Measurements from ENCODE around the gene UBC.

DNA sequence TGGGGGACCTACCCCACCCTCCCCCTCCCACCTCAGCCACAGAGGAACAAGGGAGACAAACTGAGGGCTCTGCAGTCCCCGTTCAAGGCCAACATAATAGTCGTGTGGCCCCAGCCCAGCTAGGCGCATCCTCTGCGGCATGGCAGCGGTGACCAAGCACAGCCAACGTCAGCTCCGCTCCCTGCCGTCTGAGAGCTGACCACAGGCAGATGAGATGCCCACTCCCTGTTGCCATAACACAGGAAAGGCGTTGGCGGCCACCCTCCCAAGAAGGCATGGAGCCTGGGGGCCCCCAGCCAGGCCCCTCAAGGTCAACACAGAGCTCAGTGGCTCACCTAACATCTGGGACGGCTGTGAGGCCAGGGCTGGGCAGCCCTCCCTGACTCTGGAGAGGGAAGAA is 32.6 kb upstream of the UBC start:
- TF ChIP-seq, protein P1, sequence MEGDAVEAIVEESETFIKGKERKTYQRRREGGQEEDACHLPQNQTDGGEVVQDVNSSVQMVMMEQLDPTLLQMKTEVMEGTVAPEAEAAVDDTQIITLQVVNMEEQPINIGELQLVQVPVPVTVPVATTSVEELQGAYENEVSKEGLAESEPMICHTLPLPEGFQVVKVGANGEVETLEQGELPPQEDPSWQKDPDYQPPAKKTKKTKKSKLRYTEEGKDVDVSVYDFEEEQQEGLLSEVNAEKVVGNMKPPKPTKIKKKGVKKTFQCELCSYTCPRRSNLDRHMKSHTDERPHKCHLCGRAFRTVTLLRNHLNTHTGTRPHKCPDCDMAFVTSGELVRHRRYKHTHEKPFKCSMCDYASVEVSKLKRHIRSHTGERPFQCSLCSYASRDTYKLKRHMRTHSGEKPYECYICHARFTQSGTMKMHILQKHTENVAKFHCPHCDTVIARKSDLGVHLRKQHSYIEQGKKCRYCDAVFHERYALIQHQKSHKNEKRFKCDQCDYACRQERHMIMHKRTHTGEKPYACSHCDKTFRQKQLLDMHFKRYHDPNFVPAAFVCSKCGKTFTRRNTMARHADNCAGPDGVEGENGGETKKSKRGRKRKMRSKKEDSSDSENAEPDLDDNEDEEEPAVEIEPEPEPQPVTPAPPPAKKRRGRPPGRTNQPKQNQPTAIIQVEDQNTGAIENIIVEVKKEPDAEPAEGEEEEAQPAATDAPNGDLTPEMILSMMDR (conservative IDR thresholded peaks at IDR 0.05 in 1 of 2, IDR thresholded peaks at IDR 0.05 in 1 of 2; ENCODE audit: low read depth in 1 of 2, low read length in 2 of 2) = no peak
- TF ChIP-seq EZH2 (IDR thresholded peaks at IDR 0.05; ENCODE audit: low read length, missing control alignments) = no peak
